NCI-H345 (cell line): ENCODE data around the gene RIC8B.
A peak's percentile ranks its signal among the peaks of the same experiment; 100 is the strongest.

Experiments used
- DNase-seq: peaks from one replicate; lab custom pipeline; 2025; lab: John Stamatoyannopoulos, UW

Gene RIC8B

DNA sequence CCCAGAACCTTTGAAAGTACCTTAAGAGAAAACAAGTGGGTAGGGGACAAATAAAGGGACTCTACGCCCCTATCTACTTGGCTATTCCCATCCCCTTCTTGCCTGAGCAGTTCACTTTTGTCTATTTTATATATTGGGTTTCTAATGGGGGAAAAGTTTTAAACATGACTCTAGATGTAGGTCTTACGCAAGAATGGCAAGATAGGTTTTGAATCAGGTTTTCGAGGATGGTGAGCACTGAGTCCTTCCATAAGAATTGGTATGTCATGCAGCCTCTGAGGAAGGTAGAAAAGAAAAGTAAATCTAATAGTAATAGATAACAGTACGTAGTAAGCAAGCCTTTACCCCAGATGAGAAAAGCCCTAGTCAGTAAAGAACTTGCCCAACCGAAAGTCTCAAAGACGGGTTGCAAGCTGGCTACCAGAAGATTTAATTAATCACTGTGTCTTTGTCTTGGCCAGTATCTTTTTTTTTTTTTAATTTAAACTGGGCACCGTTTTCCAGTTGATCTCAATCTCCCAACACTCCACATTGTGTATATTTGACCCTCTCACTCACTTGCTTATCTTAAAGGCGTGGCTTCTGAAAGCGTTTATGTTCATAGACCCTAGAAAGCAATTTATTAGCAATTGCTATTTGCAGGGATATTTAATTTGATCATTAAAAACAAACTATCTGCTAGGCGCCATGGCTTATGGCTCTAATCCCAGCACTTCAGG lies 94.7 kb downstream of the RIC8B start:
- no peak for DNase-seq

DNA sequence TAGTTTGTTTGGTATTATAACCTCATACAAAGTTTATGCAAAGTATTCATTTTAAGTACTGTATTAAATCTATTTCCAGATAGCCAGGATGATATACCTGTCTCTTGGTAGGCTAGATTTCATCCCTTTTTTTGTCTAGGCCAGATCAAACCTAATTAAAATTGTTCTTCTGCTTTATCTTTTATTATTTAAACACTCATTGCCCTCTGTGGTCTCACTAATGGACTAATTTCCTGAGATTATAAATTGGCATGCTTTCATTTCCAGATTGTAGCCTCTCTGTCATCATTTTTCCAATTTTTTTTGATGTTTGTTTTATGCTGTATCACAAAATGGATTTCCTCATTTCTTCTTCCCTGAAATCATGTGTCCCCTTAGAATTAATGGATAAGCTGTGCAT lies 95.6 kb downstream of the RIC8B start:
- DNase-seq, result no peak

DNA sequence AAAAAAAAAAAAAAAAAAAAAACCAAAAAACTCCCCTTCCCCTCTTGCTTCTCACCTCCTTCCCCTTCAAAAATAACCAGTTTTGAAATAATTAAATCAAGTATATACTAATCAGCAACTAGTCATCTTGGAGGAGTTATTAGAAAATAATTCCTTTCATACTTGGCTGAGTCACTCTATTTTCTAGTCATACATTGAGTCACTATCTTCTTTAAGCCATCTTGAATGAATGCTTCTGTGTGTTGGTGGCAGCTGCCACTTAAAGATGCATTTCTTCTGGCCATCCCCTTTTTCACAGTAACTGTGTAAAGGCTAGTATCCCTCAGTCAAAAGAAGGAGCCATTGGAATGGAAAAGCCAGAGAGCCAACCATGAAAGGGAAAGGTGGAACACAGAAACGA lies 97.0 kb downstream of the RIC8B start:
- no peak for DNase-seq

DNA sequence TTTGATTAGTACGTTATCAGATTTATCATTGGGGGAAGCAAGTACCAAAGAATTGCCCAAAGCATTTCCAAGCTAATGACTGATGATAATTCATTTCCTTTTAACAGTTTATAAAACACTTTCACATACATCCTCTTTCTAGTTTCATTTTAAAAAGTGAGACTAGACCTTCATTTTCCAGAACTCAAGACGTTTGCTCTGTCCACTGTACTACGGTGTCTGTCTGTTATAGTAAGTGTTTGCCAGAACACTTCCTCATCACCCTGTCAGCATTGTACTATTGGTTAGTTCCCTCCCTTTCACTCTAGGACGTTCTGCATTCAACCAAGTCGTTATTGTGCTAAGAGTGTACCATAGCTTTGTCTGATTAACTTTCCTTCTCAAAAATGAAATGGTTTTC lies 99.5 kb downstream of the RIC8B start:
- DNase-seq, result no peak

DNA sequence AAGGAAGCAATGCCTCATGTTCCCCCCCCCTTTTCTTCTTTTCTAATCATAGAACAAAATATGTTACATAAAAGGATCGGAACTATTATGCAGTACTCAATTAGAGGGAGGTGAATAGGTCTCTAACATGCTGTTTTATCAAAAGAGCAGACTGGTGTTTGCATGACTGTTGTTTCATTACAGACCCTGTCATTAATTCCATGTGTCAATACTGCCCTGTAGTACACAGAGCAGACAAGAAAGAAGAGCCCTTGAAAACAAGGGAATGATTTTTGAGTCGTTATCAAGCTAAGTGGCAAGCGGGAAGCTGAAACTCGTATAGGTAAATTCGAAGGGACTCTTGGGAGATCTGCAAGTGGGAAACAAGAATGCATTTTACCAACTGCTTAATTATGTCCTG lies 104.3 kb downstream of the RIC8B start:
- no peak for DNase-seq

DNA sequence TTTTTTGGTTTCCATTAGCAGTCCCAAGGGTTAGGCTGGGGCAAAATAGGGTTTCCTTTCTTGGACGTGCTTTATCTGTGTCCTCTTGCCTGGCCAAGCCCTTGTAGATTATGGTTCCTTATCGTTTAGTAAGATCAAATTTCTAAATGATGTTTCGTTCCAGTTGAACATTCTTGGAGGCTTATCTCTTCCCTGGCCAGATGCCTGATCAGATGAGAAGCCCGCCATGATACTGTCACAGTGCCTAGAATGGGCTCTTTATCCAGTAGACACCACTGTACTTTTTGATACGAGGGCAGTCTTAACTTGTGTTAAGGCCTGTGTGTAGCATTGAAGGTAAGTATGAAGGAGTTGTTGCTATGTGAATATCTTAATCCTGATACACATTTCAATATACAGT lies 105.1 kb downstream of the RIC8B start:
- DNase-seq, result no peak

DNA sequence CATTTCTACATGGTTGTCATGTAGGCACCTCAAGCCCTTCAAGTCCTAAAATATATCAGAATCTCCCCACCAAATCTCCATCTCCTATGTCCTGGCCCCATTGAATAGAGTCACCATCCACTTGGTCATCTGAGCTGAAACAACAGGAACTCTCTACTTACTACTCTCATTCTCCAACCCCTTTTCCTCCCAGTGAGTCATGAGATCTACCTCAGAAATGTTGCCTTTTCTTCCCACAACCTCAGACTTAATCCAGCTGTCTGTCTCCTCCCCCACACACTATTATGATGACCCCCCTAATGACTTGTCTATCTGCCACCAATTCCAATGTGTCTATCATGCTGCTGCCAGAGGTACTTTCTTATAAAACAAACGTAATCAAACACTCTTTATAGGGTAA lies 108.9 kb downstream of the RIC8B start:
- DNase-seq, result no peak

DNA sequence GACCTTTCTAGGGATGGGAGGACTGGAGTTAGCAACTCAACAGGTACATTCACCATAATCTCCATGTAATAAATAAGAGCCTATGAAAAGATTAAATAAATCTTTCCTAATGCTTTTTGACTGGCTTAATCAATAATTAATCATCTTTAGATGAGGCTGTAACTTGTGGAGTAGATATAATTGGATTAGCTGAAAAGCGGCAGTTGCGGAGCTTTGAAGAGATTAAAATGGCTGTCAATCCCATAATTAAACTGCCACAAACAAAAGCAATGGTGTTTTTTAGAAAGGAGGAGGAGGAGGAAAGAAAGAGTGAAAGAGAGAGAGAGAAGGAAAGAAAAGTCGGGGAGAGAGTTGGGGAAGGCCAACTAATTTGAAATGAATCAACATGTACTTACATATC lies 110.5 kb downstream of the RIC8B start:
- no peak for DNase-seq

DNA sequence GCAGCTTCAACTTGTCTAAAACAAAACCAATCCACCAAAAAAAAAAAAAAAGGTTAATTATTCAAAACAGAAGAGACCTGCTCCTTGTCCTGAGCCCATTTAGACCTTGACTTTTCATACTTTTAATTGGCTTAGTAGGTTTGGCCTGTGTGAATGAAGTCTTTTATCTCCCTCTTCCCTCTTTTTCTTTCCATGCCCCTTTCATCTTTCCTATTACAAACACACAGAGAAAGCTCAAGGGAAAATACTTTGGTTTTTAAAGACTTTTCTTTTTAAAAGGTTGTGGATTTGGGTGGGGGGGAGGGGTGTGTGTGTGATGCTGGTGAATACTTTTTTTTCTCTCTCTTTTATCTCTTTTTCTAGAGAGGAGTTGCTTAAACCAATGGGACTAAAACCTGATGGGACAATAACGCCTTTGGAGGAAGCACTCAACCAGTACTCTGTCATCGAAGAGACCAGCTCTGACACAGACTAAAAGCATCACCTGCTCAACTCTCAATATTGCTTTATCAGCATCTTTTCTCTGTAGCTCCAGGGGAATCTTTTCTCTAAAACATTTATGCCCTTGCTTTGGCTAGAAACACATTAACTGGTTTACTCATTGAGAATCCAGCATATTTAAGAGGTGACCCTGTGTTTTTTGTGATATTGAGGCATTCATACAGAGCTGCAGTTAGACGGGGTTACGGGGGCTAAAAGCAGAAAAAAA lies 111.2 kb downstream of the RIC8B start:
- DNase-seq, result no peak

DNA sequence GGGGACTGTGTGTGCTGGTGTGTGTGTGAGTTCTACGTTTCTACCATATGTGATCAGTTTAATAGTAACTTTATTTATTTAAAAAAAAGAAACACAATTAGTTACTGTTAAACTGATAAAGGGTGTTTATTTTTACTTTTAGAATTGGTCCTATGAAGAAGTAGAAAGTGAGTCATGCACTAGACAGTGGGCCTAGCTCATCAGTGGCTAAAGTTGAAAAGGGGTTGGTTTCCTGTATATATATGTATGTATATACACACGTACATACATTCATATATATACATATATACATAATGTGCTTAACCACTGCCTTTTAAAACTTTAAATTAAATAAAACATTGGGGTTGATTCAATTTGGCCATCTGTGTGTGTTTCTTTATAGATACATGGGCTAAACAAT lies 112.5 kb downstream of the RIC8B start:
- DNase-seq, result no peak

DNA sequence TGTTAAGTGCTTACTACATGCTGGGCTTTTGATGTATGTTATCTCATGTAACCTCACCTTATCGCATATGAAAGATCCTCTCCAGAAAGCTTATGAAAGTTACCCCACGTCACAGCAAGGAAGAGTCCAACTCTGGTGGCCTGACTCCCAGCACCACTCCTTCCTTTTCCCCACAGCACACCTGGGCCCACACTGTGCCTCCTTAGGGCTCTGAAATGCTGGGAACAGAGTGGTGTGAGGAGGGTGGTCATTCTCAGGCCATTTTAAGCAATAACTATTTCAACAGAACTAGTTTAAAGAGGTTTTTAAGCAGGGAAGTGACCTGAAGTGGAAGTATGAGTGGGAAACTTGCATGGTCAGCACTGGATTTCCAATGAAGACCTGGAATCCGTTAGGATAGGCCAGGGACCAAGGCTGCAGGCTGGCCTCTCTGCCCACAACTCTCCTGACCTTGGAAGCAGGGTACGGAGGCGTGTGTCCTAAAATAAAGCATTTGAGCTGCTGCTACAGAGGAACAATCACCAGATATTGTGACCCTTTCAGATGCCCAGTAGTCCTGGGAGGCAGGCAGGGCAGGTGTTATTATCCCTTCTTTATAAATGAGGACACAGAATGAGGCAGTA lies 114.0 kb downstream of the RIC8B start:
- no peak for DNase-seq

DNA sequence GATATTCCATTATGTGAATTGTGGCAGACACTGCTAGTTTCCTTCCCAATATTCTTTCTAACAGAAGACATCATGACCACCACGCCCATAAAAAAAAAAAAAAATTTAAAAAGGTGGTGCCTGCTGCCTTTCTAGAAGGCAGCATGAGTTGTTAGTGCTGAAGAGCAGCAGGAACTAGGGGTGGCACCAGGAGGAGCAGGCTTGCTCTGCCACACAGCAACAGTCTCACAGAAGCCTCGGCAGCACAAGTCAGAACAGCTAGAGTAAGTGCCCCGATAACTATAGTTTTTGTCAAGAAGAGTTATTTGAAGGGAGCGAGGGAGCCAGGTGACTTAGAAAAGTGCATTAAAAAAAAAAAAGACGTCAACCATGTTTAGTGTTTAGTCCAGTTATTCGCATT lies 114.8 kb downstream of the RIC8B start:
- DNase-seq, result no peak

DNA sequence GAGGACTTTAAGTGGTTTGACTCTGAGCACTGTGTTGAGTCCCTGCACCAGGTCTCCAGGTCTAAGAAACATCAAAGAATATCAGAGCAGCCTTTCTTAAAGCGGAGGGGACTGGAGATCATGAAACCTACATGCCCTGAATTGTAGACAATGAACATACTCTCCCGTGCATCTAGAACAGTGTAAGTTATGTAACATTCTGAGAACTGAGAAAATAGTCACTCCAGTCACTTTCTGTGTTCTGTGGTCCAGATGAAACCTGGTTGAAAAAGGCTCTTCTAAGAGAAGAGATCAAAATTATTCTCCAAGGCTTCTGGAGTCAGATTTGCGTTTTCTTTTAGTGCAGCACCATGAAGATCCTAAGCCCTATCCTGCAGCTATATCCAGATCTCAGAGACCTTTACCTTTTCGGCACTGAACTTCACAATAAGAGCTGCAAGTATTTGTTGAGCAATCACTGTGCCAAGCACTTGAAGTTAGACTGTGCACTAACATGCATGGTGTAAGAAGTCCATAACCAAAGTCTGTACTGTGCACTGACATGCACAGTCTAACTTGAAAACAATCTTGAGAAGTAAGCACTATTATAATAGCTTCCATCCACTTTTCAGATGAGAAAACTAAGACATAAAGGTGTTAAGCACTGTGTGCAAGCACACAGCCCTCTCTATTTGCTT lies 115.6 kb downstream of the RIC8B start:
- DNase-seq, result no peak

DNA sequence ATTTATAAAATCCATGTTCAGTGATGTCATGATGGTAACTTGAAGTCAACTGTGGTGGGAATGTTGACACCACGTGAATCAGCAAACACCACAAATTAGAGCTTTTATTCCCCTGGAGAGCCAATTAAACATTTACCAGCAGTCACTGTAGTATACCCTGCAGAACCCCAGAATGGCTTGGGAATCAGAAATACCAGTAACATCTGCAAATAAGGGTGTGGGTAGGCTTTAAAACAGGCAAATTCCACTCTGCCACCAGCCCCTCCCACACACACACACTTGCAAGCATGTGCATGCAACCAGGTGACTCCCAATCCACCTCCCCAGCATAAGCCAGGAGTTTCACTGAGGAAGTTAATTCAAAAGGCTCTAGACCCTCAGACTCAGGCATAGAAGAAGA lies 117.6 kb downstream of the RIC8B start:
- DNase-seq, result no peak

DNA sequence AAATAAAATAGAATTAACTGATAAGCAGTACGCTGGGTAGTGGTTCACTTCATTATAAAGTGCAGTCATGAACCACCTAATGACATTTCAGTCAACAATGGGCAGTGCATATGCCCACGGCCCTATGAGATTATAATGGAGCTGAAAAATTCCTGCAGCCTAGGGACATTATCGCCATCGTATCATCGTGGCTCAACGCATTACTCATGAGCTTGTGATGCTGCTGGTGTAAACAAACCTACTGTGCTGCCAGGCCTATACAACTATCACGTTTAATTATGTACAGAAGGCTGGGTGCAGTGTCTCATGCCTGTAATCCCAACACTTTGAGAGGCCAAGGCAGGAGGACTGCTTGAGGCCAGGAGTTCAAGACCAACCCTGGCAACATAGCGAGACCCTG lies 119.0 kb downstream of the RIC8B start:
- DNase-seq, result no peak

DNA sequence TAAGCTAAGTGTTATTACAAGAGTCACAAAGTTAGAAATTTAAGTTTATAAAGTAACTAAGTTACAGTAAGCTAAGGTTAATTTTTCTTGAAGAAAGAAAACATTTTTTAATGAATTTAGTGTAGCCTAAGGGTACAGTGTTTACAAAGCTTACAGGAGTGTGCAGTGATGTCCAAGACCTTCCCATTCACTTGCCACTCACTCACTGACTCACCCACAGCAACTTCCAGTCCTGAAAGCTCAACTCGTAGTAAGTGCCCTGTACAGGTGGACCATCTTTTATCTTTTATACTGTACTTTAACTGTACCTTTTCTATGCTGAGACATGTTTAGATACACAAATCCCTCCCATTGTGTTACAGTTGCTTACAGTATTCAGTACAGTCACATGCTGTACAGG lies 120.3 kb downstream of the RIC8B start:
- DNase-seq, result no peak

DNA sequence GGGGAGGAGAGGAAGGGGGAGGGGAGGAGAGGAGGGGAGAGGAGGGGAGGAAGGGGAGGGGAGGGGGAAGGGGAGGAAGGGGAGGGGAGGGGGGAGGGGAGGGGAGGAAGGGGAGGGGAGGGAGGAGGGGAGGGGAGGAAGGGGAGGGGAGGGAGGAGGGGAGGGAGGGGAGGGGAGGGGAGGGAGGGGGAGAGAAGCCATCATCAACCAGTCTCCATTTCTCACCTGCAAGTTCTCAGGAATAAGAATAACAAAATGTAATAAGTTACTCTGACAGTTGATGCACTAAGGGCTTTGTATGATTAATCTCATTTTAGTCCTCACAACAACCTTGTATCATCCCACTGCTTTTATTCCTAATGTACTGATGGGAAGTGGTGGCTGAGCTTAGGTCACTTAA lies 122.1 kb downstream of the RIC8B start:
- DNase-seq, result no peak

DNA sequence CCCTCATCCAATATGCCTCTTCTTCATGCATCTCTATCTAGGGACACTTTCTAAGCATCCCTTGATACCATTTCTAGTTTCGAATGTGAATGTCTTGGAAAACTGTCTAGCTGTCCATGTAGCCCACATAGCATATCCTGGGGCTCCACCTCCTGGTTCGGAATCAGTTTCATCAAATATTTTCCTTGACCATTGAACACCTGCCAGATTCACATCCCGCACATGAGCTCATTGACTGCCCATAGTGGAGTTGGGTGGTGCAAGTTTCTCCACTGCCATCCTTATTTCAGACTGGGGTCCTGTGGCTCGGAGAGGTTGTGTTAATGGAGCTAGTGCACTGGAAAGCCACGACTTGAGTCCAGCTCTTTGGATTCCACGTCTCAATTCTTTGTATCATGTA lies 122.6 kb downstream of the RIC8B start:
- DNase-seq, result no peak

DNA sequence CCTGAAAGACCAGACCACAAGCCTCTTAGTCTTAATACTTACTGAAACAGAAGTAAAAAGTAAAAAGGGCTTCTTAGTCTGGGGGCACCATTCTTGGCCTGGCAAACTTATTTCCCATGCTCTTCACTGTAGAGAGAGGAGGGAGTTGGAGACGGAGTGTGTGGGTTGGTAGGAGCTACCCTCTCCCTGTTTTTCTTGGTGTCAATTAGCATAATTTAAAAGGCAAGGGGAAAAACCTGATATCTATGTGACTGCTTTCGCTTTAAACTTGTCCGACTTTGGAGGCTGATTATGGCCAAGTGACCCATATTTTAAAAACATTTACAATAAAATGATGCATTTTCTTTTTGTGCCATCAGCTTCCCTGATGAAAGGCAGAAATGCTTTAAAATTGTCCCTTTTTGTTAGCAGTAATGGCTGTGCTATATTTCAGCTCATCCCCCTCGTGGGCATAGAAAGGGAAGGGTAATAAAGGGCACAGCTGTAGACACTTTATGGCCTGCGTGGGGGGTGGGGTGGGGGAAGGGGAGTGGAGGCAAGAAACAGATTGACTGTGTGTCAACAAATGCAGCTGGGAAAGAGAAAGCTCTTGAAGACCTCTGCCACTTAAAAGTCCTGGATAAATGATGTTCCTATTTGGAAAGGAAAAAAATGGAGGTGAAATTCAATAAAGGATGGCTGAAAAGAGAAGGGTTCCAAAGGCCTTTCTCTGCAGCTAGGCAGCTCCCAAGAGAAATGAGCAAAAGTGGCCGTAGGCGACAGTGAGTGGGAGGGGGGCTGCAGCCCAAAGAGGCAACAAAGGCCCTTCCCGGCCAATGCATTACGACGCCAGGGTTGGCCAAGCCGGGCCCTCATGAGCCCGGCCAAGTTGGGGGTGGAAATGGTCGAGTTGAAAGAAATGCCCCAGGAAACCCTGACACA lies 123.8 kb downstream of the RIC8B start:
- DNase-seq, result peak; percentile 54

DNA sequence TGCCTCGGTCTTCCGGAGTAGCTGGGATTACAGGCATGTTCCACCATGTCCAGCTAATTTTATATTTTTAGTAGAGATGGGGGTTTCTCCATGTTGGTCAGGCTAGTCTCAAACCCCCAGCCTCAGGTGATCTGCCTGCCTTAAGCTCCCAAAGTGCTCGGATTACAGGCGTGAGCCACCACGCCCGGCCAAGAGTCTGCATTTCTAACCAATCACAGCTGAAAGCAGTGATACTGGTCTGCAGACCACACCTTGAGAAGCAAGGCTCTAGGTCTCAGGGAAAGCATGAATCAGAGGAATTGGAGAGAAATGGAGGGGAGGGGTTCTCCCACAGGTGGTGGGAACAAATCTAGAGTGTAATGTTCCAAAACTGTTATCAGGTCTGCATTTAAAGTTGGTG lies 126.1 kb downstream of the RIC8B start:
- no peak for DNase-seq

DNA sequence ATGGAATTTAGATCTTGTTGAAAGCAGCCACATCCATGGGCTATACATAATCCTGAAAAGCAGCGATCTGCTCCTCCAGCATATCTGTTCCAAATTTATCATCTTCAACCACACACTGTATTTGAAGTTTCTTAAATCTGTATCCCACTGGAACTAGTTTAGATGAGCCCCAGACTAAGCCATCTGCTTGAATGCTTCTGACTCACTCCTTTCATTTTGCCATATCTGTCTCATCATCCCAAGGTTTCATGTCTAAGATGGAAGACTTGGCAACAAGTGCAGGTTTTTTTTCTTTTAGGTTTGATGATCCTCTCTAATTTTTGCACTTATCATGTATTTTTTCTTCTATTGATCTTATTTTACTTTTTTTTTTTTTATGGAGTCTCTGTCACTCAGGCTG lies 126.8 kb downstream of the RIC8B start:
- no peak for DNase-seq

DNA sequence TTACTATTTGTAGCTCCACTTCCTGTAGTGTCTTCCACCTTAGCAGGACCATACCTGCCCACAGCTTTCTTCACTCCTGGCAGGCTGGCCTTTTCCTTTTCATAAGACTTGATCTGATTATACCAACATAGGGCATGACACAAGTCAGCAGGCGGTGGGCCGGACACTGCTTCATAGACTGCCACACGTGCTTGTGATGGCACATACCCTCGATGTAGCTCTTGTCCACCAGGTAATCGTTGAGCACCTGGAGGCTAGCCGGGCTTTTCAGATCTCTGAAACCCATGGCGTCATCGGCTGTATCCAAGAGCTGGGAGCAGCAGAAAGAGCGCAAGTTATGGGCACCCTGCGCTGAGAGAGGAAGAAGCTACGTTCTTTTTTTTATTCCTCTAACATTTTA lies 127.6 kb downstream of the RIC8B start:
- no peak for DNase-seq
